Measurements from ENCODE around the gene UGT1A7.

UGT1A7 gene

GRCh38 chr2:233801357-233802131, 119.8 kb downstream of the UGT1A7 start:
- DNase-seq: no peak

GRCh38 chr2:233802132-233802815, 120.6 kb downstream of the UGT1A7 start:
- DNase-seq: no peak

GRCh38 chr2:233803292-233803911, 121.7 kb downstream of the UGT1A7 start:
- DNase-seq: no peak

- DNase-seq: no peak
These were observed 122.3 kb downstream of the UGT1A7 start for GRCh38 chr2:233803994-233804393.

GRCh38 chr2:233807215-233807865, 125.6 kb downstream of the UGT1A7 start:
- DNase-seq: no peak

GRCh38 chr2:233807966-233808935, 126.5 kb downstream of the UGT1A7 start:
- DNase-seq: no peak

GRCh38 chr2:233810385-233810784, 128.7 kb downstream of the UGT1A7 start:
- DNase-seq: no peak

- no peak for DNase-seq
These were observed 129.4 kb downstream of the UGT1A7 start for GRCh38 chr2:233811087-233811486.

GRCh38 chr2:233811732-233812131, 130.0 kb downstream of the UGT1A7 start:
- DNase-seq: no peak

- no peak for DNase-seq
These were observed 131.7 kb downstream of the UGT1A7 start for GRCh38 chr2:233813236-233814055.

- DNase-seq: no peak
These were observed 132.5 kb downstream of the UGT1A7 start for GRCh38 chr2:233814056-233814835.

GRCh38 chr2:233815861-233816260, 134.2 kb downstream of the UGT1A7 start:
- DNase-seq: no peak

- DNase-seq: no peak
These were observed 134.6 kb downstream of the UGT1A7 start for GRCh38 chr2:233816334-233816733.

GRCh38 chr2:233816771-233817170, 135.1 kb downstream of the UGT1A7 start:
- no peak for DNase-seq

- DNase-seq: no peak
These were observed 135.7 kb downstream of the UGT1A7 start for GRCh38 chr2:233817361-233817911.

GRCh38 chr2:233817995-233818638, 136.4 kb downstream of the UGT1A7 start:
- DNase-seq: no peak

GRCh38 chr2:233818639-233819621, 137.2 kb downstream of the UGT1A7 start:
- no peak for DNase-seq

Measured in activated CD4-positive, alpha-beta T cell treated with anti-CD3 and anti-CD28 coated beads for 4 hours (primary cell).